GM21619 (cell line): ENCODE measurements around the gene CTU1.

Source experiments
- ATAC-seq: cut with Tn5 transposase; IDR thresholded peaks from one replicate; pipeline ENCODE4 v1.9.1; 2021; ENCODE audit not compliant: unreplicated experiment

Gene CTU1

DNA sequence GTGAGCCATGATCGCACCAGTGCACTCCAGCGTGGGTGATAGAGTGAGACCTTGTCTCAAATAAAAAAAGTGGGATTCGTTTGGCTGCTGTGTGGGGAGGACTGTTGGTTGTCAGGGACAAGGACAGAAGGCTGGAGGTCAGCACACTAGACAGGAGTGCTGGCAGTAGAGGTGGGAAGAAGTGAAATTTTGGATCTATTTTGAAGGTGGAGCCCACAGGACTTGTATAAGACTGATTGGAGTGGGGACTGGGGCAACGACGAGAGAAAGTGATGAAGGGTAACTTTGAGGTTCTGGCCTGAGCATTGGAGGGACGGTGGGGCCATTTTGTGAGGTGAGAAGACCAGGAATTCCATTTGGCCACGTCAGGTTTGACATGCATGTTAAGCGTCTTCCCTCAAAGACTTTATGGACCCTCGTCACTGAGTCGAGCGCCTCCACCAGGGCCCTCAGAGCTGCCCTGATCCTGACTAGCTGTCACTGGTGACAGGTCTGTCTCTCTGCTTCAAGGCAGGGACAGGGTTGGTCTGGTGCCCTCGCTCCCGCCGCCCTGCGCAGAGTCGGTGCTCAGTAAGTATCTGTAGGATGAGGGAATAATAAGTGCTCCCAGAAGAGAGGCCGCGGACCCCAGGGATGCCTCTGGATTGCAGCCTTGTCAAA is 673 bp downstream of the CTU1 start:
- no peak for ATAC-seq

DNA sequence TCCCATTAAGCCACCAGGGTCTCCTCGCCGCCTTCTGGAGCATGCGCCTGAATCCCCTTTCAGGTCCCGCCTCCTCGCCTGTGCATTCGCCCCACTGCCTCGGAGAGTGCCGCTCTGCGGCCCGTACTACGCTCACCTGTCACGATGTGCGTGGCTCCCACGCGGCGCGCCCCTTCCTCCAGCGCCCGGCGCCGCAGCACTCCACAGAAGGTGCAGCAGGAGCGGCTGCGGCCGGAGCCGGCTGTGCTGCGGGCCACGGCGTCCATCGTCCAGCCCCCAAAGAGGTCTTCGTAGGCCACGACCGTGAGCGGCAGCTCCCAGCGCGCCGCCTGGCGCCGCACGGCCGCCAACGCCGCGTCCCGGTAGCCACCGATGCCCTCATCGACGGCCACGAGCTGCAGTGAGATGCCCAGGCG is 4.3 kb downstream of the CTU1 start:
- no peak for ATAC-seq

DNA sequence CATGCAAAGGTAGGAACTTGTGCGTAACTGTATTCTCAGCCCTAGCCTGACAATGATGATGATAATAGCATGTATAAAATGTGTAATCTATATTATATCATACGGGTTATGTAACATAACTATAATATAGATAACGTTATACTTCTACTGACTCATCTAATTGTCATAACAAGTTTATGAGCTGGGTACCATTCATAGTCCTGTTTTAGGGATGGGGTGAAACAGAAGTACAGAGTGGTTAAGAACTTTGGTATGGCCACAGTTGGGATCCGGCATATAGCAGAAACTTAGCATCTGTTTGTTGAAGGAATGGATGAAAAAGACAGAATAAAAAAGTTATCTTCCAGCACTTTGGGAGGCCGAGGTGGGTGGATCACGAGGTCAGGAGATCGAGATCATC is 5.2 kb downstream of the CTU1 start:
- no peak for ATAC-seq

DNA sequence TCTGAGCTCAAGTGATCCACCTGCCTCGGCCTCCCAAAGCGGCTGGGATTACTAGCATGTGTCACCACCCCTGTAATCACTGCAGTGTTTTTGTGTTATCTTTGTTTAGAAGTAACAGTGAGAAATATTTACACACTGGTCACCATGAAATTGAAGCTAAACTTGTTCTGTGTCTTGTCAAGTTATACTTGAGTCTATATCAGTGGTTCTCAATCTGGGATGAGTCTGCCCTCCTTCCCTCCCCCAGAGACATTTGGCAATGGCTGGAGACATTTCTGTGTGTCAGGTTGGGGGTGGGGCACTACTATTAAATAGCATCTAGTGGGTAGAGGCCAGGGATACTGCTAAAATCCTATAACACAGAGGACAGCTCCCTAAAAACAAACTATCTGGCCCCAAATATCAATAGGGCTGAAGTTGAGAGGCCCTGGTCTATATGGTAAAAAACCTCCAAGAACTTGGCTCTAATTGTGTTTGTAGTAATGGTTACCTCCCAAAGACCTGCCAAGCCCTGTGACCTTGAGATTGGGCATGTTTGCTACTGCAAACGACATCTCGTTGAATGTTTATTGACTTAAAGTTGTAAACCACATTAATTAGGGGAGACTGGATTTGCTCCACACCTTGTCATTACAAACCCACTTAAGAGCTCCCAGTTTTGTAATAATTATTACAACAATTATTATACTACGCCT is 6.9 kb downstream of the CTU1 start:
- ATAC-seq, result no peak

DNA sequence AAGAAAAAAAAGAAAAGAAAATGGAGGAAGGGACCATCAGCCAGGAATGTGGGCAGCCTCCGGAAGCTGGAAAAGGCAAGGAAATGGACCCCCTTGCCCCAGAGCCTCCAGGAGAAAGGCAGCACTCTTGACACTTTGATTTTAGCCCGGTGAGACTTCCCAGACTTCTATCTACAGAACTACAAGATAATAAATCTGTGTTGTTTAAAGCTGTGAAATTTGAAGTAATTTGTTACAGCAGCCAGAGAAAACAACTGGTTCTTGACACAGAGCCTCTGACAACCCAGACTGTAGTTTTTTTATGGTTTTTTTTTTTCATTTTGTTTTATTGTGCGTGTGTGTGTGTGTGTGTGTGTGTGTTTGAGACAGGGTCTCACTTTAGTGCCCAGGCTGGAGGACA is 7.6 kb downstream of the CTU1 start:
- ATAC-seq, result no peak

DNA sequence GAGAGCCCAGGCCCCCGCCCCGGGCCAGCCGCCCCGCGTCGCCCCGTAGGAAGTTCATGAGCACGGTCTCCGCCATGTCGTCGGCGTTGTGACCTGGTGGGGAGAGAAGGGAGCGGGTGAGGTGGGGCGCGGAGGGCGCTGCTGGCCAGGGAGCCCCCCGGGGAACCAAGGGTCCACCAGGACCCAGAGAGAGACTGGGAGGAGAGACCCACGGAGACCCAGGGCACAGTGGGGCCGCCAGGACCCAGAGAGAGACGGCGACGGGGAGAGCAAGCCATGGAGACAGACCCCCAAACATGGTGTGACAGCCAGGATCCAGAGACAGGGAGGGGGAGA is 9.2 kb downstream of the CTU1 start:
- ATAC-seq, result no peak

DNA sequence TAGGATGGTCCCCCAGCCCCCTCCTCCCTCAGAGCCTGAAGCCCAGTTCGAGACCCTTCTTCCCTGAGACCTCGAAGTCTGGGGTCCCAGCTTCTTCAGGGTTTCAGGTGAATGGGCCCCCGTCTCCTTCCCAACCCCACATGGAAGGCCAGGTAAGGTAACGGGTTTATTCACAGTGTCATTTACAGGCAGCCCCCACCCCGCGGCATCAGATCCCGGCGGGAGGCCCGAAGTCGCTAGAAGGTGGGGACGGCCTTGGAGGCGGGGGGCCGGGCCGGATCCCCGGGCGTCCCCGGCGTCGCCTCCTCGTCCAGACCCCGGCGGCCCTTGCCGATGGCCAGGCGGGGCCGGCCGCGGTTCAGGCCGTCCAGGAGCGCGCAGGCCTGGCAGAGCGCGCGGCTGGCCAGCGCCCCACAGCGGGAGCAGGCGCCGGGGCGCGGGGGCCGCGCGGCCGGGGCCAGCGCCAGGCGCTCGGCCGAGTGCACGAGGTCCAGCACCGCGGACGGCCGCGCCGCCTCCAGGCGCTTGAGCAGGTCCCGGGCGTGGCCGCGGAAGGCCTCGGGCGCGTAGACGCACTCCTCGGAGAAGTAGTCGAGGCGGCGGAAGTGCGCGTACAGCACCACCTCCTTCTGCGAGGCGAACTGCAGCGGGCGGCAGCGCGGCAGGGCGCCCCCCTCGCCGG is 9.7 kb downstream of the CTU1 start:
- no peak for ATAC-seq

DNA sequence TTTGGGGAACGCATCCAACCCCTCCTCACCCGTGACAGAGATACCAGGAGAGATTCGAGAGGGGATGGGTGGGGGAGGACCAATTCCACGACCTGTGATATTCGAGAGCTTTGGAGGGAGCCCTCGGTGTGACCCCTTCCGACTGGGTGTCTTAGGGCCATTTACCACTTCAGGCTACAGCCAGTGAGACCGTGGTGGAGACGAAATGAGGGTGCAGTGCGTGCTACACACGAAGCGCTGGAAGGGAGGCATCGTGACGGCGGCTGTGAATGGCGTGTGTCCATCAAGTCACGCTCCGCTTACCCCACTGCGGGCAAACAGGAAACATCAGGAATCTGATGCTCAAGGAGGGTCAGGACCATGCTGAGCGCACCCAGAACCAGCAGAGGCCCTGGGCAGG is 10.4 kb downstream of the CTU1 start:
- ATAC-seq, result no peak

DNA sequence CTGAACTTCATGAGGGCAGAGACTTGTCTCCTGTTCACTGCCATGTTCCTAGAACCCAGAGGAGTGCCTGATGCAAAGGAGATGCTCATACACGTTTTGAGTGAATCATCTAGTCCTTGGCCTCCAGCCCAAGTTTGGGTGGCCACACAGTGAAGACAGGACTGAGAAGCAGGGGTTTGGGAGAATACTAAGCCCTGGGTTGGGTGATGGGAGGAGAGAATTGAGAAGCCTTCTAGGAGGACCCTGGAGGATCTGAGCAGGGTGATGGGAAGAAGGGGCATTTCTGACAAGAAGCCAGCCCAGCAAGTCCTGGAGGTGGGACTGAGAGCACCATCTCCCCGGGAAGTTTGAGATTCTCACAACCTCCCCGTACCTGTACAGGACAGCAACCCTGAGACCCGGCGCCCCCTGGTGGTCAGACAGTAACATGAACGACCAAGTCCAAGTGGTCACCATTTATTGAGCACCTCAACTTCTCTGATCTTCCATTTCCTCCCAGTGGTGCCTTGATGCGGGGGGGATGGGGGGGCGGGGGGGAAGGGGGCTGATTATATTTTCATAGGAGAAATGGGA is 11.0 kb downstream of the CTU1 start:
- no peak for ATAC-seq

DNA sequence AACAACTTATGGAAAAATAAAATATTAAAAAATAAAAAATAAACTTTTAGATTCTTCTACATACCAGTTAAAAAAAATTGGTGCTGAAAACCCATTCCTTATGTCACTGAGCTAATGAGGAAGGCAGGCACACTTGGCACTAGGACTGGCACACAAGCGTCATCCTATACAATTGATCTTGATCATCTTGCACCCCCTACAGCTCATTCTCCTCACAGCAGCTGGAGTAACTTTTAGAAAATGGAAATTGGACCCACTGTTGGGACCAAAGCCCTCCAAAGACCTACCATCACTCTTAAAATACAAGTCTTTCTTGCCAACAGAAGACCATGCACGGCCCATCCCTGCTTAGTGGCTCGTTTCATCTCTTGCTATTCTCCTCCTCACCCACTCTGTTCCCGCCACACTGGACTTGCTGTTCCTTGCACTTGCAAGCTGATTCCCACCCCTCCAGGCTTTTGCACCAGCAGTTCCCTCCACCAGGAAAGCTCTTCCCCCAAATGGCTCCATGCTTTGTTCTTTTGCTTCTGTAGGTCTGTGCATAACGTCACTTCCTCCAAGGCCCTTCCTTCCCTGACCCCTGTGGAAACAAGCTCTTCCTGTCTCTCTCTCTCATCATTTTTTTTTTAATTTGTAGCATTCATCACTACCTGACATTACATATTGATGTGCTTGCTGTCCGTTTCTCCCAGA is 11.6 kb downstream of the CTU1 start:
- no peak for ATAC-seq

DNA sequence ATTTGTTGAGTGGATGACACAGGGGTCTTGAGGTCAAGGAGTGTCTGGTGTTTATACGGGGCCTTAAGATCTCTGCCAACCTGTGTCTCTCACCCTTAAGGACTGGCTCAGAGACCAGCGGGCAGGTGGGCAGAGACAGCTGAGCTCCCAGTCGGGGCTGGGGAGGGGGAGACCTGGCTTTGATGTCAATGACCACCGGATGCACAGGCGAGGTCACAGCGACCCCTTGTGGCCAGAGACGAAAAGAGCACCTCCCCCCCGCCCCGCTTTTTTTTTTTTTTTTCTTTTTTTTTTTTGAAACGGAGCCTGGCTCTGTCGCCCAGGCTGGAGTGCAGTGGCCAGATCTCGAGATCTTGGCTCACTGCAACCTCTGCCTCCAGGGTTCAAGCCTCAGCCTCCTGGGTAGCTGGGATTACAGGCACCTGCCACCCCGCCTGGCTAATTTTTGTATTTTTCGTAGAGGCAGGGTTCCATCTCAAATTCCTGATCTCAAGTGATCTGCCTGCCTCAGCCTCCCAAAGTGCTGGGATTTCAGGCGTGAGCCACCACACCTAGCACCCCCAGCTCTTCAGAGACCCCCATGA is 13.4 kb downstream of the CTU1 start:
- ATAC-seq, result no peak

DNA sequence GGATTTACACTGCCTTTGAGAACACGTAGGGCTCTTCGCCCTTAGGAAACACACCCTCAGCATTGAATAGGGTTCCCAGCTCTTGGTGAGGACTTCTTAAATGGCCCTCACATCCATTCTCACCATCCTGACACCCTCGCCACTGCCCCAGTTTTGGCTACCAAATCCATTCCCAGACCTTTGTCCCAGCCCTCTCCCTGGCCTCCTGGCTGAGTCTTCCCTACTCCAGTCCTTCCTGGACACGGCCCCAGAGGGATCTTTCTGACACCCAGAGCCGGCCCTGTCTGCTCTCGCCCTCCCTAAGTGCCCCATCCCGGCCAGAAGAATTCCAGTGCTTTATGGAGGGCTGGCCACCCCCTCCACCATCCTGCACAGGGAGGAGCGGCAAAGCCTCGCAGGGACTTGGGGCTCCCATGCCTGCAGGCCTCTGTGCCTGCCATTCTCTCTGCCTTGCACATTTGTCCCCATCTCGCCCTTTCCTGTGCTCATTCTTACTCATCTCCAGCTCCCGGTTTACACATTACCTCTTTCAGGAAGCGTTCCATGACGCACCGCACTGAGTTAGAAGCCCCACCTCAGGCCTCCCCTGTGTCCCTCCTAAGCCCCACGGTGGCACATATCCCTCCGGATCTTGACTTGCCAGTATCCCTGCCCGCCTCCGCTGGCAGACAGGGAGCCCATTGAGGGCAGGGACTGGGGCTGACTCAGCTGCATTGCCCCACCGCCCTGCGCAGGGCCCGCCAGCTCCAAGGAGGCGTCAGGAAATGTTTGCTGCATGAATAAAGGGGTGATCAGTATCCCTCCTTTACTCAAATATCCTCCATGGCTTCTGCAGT is 14.5 kb downstream of the CTU1 start:
- no peak for ATAC-seq

DNA sequence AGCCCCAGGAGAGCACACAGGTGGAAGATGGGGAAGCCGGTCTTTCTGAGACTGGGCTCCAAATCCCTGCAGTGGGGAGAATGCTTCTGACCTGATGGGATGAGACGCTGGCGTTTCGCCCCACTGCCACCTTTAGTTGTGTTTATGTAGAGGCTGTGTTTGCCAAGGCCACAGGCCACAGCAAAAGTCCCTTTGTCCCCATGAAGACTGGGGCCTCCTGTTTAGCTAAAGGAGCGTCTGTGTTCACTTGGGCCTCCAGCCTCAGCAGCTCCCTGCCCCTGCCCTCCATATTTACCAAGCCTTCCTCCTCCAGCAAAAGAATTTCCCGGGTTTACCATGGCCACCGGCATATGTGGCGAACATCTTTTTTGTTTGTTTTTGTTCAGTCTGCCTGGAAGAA is 15.1 kb downstream of the CTU1 start:
- no peak for ATAC-seq

DNA sequence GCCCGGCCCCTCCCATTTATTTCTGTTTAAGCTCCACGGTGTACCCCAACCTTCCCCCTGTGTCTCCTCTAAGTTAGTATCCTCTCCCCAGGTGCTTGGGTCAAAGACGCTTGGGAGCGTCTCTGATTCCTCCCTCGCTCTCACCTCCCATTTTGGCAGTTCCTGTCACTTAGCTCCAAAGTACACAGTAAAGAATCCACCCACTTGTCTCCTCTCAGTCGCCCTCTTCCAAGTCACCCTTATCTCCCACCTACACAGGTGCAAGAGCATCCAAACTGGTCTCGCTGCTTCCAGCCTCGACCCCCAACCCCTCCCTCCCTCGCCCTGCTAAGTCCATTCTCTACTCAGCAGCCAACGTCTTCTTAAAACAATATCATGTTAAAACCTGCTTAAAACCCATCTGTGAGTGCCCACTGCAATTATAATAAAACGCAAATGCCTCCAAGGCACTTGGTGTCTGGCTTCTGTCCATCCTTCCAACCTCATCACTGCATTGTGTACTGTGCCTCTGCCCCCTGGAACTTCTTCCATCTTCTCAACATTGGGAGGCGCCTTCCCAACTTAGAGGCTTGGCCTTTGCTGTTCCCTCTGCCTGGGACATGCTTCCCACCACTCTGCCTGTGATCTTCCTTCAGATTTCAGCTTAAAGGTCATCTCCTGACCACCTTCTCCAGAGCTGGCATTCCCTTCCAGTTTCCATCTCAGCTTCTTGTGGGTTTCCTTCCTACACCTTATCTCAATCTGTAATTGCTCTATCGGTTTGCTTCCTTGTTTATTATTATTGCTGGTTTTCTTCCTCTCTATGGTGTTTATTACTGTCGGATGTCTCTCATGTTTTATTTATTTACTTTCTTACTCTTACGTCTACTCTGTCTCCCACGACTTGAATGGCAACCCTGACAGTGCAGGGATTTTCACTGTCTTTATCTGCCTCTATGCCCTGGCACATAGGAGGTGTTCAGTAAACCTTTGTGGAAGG is 16.0 kb downstream of the CTU1 start:
- ATAC-seq, result no peak

DNA sequence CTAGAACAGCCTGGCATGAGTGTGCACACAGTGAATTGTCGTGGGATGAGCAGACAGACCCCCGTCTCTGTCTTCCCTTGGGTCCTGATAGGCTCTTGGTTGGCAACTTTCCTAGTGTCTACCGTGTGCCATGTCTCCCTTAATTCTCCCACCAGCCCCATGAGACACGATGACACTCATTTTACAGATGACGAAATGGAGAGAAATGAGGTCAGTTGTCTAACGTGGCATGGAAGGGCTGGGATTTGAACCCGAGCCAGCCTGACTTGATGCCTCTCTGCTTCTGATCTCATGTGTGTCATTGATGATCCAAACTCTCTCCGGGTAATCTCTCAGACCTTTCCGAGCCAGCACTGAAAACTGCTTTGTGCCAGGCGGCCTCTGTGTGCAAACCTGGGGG is 17.1 kb downstream of the CTU1 start:
- ATAC-seq, result no peak

DNA sequence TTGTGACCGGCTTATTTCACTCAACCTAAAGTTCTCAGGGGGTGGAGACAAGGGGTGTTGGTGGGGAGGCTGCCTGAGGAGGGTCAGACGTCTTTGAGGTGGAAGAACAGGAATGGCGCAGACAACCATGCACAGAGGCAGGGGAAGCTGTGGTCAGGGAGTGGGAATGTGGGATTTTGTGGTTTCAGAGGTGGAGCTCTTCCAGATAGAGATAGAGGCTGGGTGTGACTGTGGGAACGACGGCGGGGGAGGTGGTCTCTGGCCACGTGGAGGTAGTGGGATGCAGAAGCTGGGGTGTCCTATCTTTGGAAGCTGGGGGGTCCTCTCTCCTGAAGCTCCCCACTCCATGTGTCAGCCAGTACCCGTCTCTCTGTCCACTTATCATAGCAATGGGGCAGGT is 17.7 kb downstream of the CTU1 start:
- ATAC-seq, result no peak

DNA sequence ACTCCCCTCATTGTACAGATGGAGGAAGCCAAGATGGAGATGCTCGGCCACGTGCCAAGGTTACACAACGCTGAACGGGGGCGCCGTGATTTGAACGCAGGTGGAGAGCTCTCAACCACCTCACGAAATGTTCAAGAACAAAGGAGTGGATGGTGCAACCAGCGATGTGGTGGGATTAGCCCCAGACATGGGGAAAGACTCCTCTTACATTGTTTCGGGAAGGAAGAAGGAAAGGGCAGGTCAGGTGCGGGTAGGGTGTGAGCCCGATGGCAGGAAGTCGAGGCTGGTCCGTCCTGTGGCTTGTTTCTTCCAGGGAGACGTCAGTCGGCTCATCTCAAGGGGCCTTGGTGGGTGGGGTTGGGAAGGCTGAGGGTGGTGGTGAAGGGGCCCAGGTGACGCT is 18.4 kb downstream of the CTU1 start:
- no peak for ATAC-seq

DNA sequence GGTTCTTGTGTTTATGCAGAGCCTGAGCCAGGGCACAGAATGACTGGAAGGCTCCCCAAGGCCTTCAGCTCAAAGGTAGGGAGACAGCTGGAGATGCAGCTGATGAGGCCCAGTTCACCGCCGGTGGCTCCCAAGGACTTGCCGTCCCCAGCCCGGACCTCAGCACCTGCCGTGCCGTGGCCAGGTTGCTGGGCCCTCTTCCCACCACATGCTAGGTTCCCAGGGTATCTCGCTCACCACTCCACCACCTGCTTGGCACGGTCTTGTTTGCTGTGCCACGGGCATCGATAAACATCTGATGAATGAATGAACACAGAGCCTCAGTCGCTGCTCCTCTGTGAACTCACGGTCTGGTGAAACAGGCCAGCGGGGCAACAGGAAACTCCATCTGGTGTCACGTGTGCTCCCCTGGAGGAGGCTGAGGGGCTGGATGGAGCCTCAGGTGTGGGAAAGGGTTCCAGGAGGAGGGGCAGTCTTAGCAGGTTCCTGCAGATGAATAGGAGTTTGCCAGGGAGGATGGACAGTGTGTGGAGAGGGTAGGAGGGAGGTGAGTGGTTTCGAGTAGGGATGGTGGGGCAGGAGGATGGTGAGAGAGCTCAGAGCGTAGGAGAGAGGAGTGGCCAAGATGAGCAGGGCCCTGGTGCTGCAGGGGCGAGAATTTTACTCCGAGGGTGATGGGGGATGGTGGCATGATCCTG is 21.9 kb downstream of the CTU1 start:
- no peak for ATAC-seq

DNA sequence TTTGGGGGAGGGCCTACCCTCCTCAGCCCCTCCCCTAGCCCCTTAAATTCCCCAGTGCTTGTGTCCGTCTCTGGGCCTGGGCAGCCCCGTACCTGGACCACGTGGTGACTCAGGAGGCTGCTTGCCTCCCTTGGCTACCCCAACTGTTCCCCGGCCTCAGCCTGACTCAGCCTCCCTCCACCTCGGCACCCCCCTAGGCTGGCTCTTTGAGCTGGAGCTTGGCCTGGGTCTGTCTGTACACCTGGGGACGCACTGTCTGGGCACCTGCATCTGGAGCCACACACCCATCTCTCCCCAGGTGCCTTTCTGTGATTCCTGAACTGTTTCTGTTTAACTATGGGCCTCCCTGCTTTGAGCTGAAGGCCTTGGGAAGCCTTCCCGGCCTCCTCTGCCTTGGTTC is 23.7 kb downstream of the CTU1 start:
- no peak for ATAC-seq
